Fibroblast of villous mesenchyme (primary cell): Measurements from ENCODE around the gene XRCC2. TPM values are rescaled to one million over a fixed set of nuclear protein-coding genes. Genes with fewer than 3 reads are reported as not detected.

Experiments
- DNase-seq: peaks from one replicate; pipeline ENCODE4 v3.0.0-alpha.2; 2010; ENCODE audit warnings: low read depth
- H3K4me3 ChIP-seq: 2 replicates; pipeline ENCODE4 v1.5.1; 2011; ENCODE audit warnings: low read depth, mild to moderate bottlenecking, low read length
- CTCF ChIP-seq: IDR thresholded peaks from 2 replicates; pipeline ENCODE4 v1.5.1; 2012; ENCODE audit warnings: low read depth, mild to moderate bottlenecking, low read length; ENCODE audit not compliant: insufficient read depth
- small RNA-seq: library from RNA; depleted of rRNA; stranded (forward); fragments of <200 nt; gene quantifications from one replicate; pipeline ENCODE3, GENCODE V24; 2012
- total RNA-seq: library from RNA; depleted of rRNA; stranded (reverse); fragments of >200 nt; gene quantifications from 2 replicates; pipeline ENCODE4 v1.2.3, GENCODE V29; 2012

Gene XRCC2
- total RNA-seq, 1 donor, result 3.5 TPM

DNA sequence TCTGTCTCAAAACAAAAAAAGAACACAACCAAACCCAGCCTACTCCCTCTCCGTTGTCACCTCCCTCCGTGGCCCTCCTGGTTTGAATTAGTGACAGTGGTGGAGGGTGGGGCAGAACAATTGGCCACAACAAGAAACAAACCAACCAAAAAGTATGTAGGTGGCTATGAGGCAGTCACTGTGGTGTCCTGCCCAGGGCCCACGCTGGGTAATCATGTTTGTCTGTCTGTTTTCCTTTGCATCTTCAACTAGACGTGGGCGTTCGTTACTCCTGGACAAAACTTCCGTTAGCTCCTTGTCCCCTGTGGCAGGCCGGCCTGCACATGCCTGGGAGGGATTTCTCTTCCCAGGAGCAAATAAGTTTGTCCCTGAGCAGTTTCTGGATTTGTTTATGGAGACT, 78.4 kb downstream of the XRCC2 start:
- DNase-seq, result peak; percentile 12
- no peak overlapping the region for H3K4me3 ChIP-seq
- no peak for TF ChIP-seq CTCF

- H3K4me3 ChIP-seq, result no peak overlapping the region
- DNase-seq, result no peak
- TF ChIP-seq CTCF, result no peak
Measured at GRCh38 chr7:152596824-152597223, 79.1 kb downstream of the XRCC2 start.

Small RNA genes lying within 50 kb of the gene (small RNA-seq; reads per million reads assigned to genes)
- not detected for gene RF00568

Other genes with a start within 250 kb of the XRCC2 start
- gene KMT2C, start 240.1 kb downstream of the XRCC2 start, total RNA-seq, result 34.8 and 39.7 TPM in 2 replicates
- 6.0 and 6.8 TPM in 2 replicates for gene ACTR3B, start 83.6 kb upstream of the XRCC2 start, total RNA-seq